Activated CD4-positive, alpha-beta T cell treated with anti-CD3 and anti-CD28 coated beads, Interleukin-2, amount 50 U/mL, for 4 hours (primary cell): Measurements from ENCODE around the gene CALR3.
"Not testable (repeated sequence)": the region's sequence is repeated elsewhere in the genome, so short reads cannot be mapped to it uniquely, and the experiment has no call there.

Experiments
- DNase-seq, 2 experiments: peaks; one replicate each; pipeline ENCODE4 v3.0.0-alpha.2; 2020

The CALR3 gene

DNA sequence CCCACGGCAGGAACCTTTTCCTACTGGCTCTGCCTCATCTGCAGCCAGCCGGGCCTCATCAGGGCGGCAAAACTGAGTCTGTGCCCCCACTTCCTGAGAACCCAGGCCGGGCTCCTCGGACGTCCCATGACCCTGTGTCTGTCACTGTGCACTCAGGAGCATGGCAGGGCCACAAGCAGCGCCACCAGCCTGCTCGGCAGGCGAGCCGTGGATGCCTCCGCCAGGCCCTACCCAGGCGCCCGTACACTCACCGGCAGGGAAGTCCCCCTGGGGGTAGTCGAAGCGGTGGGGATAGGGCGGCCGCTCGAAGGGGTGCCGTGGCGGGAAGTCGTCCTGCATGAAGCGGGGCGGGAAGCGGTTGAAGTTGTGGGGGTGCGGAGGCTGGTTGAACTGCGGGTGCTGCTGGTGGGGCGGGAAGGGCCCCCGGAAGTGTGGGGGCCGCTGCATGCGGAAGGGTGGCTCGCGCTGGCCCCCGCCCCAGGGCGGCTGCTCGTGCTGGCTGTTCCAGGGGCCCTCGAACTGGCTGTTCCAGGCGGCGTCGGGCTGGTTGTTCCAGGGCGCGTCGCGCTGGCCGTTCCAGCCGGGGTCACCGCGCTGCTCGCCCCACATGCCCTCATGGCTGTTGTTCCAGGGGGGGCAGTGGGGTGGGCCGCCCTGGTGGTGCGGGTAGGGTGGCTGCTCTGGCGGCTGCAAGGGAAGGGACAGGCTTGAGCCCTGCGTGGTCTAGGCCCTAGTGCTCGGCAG, 29.2 kb upstream of the CALR3 start:
- DNase-seq: no peak

DNA sequence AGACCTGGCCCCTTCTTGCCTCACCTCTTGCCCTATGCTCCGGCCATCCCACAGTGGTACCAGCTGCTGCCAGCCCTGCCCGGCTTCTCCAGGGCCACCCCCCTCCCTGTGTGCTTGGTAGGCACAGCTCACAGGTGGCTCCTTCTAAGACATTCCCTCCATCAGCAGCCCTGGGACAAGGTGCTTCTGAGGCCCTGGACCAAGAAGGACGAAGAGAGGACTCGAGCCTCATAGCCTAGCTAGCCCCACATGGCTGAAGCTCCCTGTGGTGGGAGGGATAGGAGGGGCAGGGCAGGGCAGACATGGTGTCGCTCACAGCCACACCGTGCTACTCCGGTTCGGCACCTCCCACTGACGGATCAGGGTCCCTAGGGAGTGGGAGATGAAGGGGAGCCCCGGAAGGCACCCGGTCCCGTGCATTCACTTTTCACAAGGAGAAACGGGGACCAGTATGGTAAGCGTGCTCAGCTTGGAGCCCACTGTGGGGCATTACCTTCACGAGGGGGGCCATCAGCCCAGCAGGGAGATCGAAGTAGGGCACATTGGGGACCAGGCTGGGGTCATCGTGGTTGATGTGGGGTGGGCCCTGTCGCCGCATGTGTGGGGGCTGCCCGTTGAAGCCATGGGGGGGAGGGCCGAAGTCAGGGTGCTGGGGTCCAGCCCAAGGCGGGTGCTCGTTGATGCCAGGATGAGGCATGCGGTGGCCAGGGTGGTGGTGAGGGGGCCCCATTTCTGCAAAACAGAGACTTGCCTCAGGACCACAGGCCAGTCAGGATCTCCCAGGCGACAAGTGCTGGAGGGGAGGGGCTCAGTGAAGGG, 26.8 kb upstream of the CALR3 start:
- DNase-seq: no peak

DNA sequence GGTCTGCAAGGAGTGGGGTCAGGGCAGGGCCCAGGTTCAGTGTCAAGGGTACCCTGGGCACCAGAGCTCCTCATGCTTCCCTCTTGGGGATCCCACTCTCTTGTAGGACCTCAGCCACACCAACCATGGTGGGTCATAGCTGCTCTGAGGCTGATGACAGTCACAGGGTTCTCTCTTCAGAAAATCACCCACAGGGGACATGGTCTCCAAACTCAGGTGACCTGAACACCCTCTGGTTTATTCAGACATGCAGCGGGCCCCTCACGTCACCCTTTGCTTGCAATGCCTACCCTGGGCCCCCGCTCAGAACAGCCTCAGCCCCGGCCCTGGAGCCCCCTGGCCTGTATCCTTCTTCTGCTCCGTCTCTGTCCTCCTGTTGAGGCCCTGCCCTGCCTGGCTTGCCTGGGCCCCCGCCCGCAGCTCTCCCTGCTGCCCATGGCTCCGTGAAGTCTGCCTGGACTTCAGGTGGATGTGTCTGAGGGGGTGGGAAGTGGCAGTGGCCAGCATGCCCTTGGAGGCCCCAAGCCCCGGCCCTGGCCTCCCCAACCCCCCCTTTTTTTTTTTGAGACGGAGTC, 25.8 kb upstream of the CALR3 start:
- DNase-seq: no peak

DNA sequence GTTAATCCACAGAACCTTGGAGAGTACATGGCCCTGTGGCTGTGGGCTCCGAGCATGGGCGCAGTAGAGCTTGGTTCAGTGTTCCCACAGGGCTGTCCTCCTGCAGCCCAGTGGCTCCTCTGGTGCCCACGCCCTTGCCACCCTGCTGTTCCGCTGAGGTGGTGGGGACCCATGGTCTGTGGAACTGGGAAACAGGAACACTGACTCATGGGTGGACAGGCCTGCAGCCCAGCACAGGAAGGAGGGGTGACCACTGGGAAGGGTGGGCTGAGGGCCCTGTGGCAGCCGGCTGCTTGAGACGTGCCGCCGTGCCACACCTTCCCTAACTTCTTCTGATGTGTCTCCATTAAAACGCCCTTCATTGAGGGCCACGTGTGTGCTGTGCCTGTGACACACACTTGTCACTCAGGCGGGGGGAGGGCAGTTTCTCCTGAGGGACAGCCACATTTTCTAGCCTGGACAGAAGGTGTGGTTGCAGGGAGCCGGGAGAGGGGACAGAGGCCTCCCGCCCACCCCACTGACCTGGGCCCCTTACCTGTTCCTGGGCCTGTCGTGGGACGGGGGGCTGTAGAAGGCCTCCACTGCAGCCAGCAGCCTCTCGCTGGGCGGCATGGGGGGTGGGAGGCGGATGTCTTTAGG, 25.1 kb upstream of the CALR3 start:
- no peak for DNase-seq

DNA sequence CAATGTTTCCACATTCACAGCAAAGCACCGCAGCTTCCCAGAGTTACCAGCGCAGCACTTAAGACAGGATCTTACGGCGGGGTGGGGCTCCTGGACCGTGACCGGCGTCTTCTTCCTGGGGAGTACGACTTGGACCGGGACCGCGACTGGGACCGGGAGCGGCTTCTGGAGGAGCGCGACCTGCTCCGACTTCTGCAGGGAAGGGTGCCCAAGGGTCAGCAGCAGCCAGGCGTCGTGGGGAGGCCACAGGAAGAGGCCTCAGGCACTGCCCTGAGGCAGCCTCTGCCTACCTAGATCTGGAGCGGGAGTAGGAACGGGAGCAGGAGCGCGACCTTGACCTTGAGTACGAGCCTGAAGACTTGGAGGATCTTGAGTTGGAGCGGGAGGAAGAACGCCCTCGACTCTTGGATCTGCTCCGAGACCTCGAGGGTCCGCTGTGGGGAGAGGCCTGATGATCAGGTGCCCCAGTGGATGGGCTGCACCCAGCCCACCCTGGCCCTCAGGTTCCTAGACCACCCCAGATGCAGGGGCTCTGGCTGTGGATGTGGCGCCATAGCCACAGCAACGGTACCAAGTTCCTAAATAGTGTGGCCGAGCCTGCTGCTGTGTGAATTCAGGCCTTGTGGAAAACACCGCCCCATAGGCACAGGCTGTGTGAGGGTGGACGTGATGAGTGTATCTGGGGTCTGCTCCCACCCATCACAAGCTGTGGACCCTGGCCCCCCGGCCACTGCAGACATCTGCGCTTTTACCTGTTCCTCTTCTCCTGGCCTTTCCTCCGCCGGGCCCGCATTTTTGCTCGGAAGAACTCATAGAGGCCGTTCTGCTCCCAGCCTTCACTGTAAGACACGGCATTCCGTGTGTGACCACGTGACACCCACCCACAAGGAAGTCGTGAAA, 24.4 kb upstream of the CALR3 start:
- DNase-seq: no peak

DNA sequence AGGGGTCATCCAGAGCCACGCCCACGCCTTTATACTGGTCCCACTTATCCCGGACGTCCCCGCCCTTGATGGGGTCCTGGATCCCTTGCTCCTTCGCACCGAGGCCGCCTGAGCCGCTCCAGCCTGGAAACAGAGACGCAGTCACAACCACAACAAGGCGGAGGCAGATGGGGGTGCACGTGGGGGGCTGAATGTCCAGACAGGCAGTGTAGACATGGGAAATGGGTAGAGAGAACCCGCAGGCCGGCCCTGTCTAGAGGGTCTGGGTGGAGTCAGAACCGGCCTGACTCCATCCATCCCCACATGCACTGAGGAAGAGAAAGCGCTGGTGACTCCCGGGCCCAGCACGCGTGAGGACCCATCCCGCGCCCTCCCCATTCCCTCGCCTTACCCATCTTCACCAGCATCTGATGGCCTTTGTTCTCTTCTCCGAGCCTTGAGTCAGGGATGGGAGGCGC, 23.3 kb upstream of the CALR3 start:
- DNase-seq: no peak

DNA sequence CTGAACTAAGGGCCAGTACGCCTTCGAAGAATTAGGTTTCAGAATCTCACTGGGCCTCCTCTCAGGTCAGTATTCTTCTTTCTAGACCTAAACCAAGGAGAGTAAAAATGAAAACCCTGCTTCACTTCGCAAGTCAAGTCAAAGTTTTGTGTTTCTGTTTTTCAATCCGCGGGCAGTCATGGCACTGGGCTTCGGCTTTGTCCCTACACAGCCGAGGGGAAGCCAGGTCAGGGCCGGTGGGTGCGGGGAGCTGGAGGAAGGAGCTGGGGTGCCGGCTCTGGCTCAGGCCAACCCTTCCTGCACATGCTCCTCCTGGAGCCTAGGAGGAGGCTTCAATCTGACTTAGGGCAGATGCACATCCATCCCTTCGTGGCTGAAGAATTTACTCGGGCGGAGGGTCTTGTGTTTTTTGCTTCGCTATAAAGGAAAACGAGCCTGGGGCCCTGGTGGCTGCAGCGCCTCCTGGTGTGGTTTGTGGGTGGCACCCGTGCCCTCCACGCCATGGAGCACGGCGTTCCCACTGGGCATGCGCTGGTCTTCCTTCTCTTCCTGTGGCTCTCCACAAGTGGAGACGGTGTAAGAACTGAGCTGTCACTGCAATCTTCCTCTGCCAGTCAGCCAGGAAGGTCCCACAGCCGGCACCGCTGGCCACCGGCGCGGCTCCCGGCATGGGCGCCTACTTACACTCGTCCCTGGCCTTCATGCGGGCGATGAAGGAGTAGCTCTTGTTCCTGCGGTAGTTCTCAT, 22.7 kb upstream of the CALR3 start:
- DNase-seq: no peak

DNA sequence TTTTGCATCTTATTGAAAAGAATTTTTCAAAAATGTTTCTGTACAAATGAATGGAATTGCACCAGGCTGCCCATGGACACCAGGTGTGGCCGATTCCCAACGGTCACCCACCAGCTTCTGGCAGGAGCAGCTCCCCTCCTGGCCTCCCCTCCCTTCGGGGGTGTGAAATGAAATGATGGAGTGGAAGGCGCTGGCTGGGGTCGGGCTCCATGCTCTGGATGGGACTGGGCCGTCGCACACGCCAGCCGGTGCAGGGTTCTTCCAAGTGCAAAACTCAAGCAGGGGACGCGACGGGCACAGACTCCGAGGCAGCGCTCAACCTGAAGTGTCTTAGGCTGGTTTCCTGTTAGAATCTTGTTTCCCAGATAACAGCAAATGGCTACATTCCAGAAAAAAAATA, 22.1 kb upstream of the CALR3 start:
- no peak for DNase-seq

DNA sequence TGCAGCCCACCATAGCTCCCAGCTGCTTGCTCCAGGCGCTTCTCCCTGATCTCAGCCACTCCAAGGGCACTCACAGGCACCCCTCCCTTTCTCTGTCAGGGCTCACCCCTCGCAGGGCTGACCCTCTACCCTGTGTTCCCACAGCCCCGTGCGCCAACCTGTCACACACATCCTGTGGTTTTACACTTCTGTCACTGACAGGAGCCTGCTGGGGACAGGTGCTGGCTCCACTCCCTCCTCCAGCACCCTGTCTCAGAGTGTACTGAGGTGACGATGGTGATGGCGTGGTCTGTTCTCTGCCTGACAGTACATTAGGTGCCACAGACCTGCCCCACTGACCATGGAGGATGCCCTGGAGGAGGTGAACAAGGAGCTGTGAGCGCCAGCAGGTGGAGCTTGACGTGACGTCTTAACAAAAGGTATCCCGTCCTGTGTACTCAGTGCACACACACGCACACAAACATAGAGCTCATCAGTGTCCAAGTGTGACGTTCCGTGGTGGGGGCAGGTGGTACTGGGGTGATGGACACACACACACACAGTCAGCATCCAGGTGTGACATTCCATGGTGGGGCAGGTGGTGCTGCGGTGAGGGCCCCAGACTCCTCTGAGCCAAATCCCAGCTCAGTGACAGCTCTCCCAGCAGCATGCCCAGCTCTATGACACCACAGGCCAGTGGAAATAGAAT, 21.1 kb upstream of the CALR3 start:
- DNase-seq: no peak

DNA sequence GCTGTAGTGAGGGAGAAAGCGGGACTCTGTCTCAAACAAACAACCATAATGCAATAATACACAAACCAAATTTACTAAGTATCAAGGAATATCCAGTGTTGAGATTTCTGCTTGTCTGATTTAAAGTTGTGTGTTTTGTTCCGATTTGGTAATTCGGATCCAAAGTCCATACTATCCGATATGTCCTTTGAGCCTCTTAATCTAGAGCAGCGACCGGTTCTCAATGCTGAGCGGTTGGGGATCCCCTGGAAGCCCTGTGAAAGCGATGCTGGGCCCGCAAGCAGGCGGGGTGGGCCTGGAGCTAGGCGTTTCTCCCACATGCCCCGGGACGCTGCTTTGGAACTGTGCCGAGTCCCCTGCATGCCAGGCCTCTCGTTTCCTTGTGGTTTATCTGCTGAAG, 20.4 kb upstream of the CALR3 start:
- DNase-seq: no peak

DNA sequence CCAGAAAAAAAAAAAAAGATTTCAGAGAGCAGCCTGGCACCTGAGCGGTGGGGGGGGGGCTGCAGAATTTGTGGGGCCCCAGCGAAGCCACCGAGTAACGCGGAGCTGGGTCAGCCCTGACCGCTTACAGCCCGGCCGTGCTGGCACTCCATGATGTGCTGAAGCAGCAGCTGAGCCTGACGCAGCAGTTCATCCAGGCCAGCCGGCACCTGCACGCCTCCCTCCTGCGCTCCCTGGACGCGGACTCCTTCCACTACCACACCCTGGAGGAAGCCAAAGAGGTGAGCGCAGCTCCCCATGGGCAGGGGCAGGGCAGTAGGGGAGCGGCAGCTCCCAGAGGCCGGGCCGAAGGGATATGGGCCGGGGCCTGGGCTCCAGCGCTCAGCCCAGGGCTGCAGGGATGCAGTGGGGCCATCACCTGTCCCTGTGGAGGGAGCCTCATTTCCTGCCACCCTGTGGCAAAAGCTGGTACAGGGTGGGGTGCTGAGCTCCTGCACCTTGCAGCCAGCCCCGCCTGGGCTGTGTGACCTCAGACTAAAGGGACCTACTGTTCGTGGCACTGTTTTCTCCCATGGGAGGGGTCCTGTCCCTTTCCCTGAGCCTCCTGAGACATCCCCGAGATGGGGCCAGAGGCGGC, 18.5 kb upstream of the CALR3 start:
- no peak for DNase-seq

DNA sequence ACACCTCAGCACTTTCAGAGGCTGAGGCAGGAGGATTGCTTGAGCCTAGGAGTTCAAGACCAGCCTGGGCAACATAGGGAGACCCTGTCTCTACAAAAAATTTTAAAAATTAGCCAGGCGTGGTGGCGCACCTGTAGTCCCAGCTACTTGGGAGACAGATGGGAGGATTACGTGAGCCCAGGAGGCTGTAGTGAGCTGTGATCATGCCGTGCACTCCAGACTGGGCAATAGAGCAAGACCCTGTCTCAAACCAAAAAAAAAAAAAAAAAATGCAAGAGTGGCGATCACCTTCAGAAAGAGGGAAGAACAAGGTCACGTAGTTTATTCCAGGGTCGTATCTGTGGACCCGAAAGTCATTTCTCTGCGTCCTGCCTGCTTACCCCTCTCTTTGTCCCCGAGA, 16.6 kb upstream of the CALR3 start:
- not testable (repeated sequence) for DNase-seq

DNA sequence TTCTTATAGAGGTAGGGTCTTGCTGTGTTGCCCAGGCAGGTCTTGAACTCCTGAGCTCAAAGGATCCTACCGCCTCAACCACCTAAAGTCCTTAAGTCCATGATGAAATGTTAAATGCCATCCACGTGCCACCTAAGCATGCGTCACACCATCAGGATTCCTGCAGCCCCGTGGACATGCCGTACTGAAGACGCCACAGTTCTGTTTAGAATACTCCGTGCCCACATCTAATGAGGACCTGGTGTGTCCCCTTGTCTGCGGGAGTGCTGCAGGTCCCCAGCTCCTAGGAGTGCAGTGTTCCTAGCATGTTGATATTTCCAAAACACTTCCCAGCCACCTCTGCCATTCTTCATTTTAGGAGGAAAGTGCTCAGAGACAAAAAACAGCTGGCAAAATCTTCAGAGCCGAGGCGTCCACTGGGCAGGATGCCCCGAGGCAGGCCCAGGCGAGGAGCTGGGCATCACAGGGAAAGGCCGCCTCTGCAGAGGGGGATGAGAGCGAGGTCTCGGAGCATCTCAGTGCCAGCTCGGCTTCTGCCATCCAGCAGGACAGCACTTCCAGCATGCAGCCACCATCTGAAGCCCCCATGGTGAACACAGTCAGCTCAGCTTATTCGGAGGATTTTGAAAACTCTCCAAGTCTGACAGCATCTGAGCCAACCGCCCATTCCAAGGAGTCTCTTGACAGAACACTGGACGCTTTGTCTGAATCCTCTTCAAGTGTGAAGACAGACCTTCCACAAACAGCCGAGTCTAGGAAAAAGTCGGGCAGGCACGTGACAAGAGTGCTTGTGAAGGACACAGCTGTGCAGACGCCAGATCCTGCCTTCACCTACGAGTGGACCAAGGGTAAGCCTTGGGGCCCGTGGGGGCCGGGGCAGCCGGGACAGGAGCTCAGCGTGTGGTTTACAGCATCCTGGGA, 13.4 kb upstream of the CALR3 start:
- DNase-seq: no peak

DNA sequence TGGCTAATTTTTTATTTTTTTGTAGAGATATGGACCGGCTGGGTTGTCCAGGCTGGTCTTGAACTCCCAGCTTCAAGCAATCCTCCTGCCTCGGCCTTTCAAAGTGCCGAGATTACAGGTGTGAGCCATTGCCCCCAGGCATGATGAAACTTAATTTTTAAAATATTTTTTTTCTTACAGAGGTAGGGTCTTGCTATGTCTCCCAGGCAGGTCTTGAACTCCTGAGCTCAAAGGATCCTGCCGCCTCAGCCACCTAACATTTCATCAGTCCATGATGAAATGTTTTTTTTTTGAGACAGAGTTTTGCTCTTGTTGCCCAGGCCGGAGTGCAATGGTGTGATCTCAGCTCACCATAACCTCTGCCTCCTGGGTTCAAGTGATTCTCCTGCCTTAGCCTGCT, 12.6 kb upstream of the CALR3 start:
- no peak for DNase-seq

DNA sequence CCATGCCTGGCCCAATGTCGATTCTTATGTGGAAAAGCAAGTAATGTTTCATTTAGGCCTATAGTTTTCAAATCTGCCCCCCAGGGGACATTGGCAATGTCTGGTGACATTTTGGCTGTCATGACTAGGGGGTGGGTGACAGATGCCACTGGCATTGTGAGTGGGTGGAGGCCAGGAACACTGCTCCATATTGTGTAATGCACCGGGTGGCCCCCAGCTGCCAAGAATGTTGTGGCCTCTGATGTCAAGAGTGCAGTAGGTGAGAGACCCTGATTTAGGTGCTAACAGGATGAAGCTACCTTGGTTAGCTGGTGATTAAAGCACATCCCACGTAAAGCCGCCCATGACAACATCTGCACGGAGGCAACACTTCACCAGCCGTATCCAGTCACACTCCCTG, 11.0 kb upstream of the CALR3 start:
- DNase-seq: no peak

DNA sequence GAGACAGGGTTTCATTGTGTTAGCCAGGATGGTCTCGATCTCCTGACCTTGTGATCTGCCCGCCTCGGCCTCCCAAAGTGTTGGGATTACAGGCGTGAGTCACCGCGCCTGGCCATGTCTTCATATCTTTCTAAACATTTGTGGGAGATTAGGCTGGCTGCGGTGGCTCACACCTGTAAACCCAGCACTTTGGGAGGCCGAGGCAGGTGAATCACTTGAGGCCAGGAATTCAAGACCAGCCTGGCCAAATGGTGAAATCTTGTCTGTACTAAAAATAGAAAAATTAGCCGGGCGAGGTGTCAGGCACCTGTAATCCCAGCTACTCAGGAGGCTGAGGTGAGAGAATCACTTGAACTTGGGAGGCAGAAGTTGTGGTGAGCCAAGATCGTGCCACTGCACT, 10.2 kb upstream of the CALR3 start:
- DNase-seq: not testable (repeated sequence)

DNA sequence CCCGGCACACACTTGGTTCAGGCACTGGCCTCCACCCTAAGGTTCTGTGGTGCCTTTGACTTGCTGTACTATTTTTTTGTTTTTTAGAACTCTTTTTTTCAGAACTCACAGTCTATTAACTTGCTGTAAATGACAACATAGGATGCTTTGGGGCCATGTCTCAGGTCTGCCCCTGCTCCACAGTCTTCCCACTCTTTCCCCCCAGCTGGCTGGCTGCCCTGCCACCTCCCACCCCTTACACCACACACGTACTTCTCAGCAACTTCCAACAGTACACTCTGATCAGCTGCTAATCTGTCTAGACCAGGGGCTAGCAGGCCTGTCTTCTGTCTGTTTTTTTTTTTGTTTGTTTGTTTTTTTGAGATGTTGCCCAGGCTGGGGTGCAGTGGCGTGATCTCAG, 8.3 kb upstream of the CALR3 start:
- DNase-seq: no peak

DNA sequence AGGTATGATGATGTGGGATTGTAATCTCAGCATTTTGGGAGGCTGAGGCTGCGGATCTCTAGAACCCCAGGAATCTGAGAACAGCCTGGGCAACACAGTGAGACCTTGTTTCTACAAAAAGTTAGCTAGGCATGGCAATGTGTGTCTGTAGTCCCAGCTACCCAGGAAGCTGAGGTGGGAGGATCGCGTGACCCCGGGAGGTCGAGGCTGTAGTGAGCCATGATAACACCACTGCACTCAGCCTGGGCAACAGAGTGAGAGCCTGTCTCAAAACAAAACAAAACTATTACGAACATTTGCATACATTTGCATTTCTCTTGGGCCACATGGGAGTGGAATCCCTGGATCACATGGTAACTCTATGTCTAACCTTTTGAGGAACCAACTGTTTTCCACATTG, 1.9 kb upstream of the CALR3 start:
- DNase-seq: no peak

DNA sequence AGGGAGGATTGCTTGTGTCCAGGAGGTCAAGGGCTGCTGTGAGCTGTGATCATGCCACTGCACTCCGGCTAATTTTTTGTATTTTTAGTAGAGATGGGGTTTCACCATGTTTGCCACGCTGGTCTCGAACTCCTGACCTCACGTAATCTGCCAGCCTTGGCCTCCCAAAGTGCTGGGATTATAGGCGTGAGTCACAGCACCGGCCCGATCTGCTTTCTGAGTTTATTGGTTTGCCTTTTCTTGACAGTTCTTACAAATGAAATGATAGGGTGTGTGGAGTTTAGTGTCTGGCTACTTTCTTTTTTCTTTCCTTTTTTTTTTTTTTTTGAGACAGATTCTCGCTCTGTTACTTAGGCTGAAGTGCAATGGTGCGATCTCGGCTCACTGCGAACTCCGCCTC, 1.1 kb upstream of the CALR3 start:
- DNase-seq: no peak

DNA sequence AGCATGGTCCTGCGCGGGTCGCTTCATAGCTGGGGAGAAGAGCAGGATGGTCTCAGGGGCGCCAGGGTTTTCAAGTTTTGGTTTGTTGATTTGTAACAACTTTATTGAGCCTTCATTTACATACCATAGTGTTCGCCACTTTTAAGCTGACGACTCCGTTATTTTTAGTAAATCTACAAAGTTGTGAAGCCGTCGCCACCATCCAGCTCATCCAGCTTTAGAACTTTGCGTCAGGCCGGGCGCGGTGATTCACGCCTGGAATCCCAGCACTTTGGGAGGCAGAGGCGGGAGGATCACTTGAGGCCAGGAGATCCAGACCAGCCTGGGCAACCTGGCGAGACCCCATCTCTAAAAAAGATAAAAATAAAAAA, 631 bp upstream of the CALR3 start:
- no peak for DNase-seq
